OCI-M1 (cell line): ENCODE measurements around the gene NOTCH2.

Experiments used
- DNase-seq: peaks from one replicate; lab custom pipeline; 2025; lab: John Stamatoyannopoulos, UW

NOTCH2 gene

DNA sequence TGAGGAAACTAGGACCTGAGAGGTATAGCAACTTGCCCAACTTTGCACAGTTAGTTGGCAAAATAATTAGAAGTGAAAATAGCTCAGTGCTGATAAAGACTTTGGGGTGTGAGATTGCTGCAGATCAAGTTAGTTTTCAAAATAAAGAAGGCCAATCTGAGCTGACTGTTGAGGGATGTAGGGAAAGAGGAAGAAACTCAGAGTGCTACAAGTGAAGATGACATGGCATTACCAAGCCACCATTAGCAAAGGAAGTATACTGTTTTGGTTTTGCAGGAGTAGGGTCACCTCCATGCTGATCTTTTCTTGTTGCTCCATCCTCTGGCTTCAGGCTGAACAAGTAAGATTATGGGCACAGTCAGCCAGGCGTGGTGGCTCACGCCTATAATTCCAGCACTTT is 94.5 kb downstream of the NOTCH2 start:
- DNase-seq: peak; percentile 29

GRCh38 chr1:119974013-119974412 is 95.4 kb downstream of the NOTCH2 start:
- DNase-seq: no peak

GRCh38 chr1:119971710-119972570 is 97.5 kb downstream of the NOTCH2 start:
- DNase-seq: no peak

GRCh38 chr1:119968601-119969000 is 100.9 kb downstream of the NOTCH2 start:
- DNase-seq: no peak

GRCh38 chr1:119968068-119968492 is 101.4 kb downstream of the NOTCH2 start:
- DNase-seq: peak; percentile 89

DNA sequence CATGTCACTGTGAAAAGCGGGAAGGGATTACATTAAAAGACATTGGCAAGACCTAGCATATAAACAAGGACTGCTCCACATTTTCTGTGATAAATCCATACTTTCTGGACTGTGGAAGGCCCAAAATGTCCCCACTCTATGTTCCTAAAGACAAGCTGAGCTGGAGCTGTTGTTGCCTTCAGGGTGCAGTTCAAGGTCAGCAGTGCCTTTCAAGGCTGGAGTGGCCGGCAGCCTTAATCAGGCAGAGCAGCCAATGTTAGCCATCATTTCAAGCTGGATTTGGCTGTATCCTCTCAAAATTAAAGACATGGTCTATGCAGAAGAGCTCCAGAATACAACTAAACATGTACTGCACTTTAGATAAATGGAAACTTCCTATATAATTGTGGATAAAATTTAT is 102.8 kb downstream of the NOTCH2 start:
- DNase-seq: no peak

DNA sequence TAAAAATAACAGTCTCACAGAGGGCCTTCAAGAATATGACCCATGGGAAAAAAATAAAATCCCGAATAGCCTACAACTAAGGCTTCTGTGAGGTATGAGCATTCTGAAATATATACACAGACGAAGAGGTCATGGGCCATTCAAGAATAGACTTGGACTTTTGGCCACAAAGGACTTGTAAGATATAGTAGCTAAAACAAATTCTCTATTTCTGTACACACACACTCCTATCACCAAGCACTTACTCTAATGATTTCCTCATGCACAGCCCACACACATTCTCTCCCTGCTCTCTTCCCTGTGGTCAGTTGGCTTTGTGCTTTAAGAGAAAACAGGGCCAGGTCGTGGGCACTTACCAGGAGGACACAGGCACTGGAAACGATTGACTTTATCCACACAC is 103.4 kb downstream of the NOTCH2 start:
- DNase-seq: no peak

DNA sequence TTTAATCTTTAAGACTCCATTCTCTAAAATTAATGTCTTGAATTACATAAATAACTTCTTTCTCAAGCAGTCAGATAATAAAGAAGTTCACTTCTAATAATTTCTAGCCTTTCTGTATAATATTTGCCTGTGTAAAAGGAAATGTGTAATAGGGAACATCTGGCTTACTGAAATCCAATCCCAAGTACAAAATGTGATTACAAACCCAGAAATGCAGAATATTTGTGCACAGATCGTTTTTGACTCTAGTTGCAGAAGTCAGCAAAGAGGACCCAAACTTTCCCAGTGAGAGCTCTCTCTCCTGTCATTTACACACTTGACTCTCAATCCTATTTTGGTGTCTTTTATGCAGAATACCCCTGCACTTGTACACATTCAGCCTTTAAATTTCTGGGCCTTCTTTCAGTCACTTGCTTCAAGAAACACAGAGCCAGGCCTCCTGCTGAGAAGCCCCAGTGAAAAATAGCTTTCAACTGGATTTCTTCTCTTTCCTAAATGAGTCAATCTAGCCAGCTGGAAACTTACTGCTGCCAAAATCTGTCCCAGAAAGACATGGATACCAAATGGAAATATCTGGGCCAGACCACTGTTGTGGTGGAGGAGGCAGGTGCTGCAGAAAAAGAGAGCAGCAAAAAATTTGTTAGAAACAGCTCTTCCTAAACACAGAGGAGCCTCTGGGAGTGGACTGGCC is 104.6 kb downstream of the NOTCH2 start:
- DNase-seq: no peak

- DNase-seq: no peak
These were observed 107.0 kb downstream of the NOTCH2 start for GRCh38 chr1:119962296-119962968.

DNA sequence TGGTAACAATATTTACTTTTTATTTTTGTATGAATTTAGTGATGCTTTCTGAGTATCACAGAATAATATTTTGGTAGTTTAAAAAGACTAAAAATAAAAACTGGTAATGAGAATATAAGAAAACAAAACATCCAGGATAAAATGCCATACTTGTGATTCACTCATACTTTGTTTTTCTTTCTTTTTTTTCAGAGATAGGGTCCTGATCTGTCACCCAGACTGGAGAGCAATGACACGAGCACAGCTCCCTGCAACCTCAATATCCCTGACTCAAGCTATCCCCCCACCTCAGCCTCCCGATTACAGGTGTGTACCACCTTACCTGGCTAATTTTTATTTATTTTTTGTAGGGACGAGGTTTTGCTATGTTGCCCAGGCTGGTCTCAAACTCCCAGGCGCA is 109.0 kb downstream of the NOTCH2 start:
- no peak for DNase-seq

- no peak for DNase-seq
These were observed 109.9 kb downstream of the NOTCH2 start for GRCh38 chr1:119959268-119960220.

GRCh38 chr1:119958223-119958622 is 111.2 kb downstream of the NOTCH2 start:
- no peak for DNase-seq

- DNase-seq: no peak
These were observed 113.2 kb downstream of the NOTCH2 start for GRCh38 chr1:119956306-119956705.

DNA sequence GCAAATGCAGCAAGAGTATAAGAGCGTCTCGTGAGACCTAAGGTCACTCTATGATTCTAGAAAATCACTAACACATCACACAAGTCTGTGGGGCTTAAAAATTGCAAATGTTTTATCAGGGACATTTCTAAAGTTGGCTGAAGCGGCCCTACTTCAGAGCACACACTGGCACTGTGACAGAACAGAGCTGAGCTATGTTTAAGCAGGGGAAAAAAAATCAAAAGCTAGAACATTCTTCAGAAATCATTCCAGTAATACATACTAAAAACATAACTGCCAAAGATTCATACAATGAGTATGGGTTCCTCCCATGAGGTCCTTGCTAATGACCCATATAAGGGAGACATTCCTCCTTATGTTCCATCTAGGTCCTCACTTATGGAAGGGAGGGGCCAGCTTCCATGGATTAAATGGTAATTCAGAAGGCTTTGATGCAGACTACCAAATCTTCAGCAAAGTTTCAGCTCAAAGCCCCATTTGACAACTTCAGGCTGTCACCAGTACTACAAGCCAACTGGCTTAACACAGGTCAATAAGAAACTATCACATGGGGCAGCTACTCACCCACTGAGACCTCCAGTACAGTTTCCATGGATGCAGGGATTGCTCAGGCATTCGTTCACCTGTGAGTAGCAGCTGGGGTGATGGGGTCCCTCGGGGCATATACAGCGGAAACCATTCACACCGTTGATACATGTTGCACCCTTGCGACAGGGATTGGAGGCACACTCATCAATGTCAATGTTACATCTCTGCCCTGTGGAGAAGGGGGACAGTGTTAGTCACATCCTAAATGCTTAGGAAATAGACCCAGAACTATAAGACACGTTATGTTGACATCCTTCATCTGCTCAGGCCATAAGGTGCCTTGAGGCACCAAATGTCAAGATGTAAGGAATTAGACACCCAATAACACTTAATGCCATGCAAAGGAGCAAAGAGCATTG is 114.7 kb downstream of the NOTCH2 start:
- DNase-seq: no peak

DNA sequence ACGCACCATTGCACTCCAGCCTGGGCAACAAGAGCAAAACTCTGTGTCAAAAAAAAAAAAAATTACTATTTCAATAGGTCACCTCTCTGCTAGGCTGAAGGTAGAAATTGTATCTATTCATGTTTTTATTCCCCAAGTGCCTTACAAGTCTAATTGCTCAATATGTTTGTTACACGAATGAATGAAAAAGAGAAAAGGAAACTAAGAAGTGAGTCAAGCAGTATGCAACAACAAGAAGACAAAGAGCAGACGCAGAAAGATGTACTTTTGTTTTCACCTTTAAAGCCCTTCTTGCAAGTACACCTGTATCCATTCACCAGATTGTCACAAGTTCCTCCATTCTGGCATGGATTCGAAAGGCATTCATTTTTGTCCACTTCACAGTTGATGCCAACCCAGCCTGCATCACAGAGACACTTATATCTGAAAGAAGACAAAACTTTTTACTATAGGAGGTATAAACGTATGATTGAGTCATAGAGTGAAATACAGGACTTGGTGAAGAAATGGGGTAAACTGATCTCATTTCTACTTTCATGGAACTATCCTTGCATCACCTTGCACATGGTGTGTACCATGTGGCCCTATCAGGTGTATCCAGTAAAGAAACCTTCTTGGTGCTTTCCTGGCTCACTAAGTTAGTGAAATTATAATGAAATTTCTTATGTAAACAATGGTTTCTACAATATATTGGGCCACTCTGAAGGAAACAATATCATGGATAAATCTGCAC is 116.0 kb downstream of the NOTCH2 start:
- DNase-seq: no peak

- no peak for DNase-seq
These were observed 117.0 kb downstream of the NOTCH2 start for GRCh38 chr1:119952496-119952895.

DNA sequence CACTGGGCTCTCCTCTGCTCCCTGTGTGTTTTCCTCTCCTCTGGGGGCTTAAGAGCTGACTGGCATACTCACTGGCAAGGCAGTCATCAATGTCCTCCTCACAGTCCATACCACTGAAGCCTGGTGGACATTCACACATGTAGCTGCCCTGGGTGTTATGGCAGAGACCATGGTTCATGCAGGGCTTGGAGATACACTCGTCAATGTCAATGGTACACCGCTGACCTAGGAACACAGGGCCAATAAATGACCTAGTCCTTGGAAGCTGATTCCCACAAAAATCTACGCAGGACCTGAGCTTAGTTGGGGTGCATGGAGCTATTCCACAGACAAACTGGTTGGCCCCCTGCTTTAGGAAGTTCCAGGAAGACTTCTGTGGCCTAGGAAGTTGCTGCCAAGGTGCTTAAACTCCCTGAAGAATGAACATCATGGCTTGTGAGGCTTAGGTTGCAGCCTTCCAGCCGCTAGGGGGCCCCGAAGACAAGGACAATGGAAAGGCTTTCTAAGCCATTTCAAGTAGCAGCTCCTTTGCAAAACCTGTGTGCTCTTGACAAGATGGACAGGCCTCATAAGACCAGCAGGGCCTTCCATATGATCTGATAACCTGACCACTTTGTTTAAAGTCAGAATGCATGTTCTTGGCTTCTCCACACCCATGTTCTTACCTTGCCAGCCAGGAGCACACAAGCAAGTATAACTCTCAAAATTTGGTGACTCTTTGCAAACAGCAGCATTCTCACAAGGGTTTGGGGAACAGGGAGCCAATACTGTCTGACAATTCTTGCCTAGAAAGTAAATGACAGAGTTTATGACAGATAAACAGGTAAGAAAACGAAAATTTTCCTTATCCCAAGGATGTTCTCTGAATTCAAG is 120.9 kb downstream of the NOTCH2 start:
- peak; percentile 86 for DNase-seq

- peak; percentile 4 for DNase-seq
These were observed 122.0 kb downstream of the NOTCH2 start for GRCh38 chr1:119947468-119947867.

DNA sequence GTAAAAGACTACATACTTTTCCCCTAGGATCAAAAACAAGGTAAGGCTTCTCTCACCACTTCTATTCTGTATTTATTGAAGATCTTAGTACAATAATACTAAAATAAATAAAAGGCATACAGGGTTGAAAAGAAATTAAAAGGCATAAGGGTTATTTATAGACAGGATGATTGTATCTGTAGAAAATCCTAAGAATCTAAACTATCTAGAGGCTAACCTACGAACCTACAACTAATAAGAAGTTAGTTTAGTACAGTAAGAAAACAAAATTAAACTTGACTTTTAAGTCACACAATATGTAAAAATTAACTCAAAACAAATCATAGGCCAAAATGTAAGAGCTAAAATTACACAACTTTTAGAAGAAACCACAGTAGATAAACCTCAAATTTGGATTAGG is 122.7 kb downstream of the NOTCH2 start:
- no peak for DNase-seq
